Astrocyte (in vitro differentiated cells and primary cell): ENCODE measurements around the gene OOSP3. TPM values are rescaled to one million over a fixed set of nuclear protein-coding genes. Genes with fewer than 3 reads are reported as not detected.

Experiments used
- DNase-seq: peaks from one replicate; pipeline ENCODE4 v3.0.0-alpha.2; 2010; ENCODE audit warnings: low read depth
- FAIRE-seq: peaks from 2 replicates; lab custom pipeline; 2011; peaks lifted over from hg19 to GRCh38; lab: Jason Lieb, UNC
- H2AFZ ChIP-seq: 2 replicates; pipeline ENCODE4 v1.6.0; 2012; ENCODE audit warnings: low read depth, low read length, inconsistent platforms
- H3K27ac ChIP-seq: 2 replicates; pipeline ENCODE4 v1.5.1; 2011; ENCODE audit warnings: low read depth, low read length, inconsistent platforms
- H3K27me3 ChIP-seq: 2 replicates; pipeline ENCODE4 v1.6.0; 2011; ENCODE audit warnings: low read length, inconsistent platforms; ENCODE audit not compliant: insufficient read depth
- H3K36me3 ChIP-seq: 2 replicates; pipeline ENCODE4 v1.5.1; 2011; ENCODE audit warnings: low read length, inconsistent platforms; ENCODE audit not compliant: insufficient read depth
- H3K4me1 ChIP-seq: 2 replicates; pipeline ENCODE4 v1.5.1; 2011; ENCODE audit warnings: low read length, inconsistent platforms; ENCODE audit not compliant: insufficient read depth
- H3K4me2 ChIP-seq: 2 replicates; pipeline ENCODE4 v1.6.0; 2012; ENCODE audit warnings: low read length, inconsistent platforms
- H3K4me3 ChIP-seq: 2 replicates; pipeline ENCODE4 v1.5.1; 2011; ENCODE audit warnings: low read depth, mild to moderate bottlenecking, low read length, inconsistent platforms; ENCODE audit not compliant: insufficient read depth
- H3K79me2 ChIP-seq: 2 replicates; pipeline ENCODE4 v1.6.0; 2012; ENCODE audit warnings: mild to moderate bottlenecking, low read length, inconsistent platforms; ENCODE audit not compliant: insufficient read depth
- H3K9ac ChIP-seq: 2 replicates; pipeline ENCODE4 v1.6.0; 2012; ENCODE audit warnings: mild to moderate bottlenecking, low read length, inconsistent platforms
- H3K9me3 ChIP-seq: 2 replicates; pipeline ENCODE4 v1.5.1; 2012; ENCODE audit warnings: low read depth, mild to moderate bottlenecking, low read length, inconsistent platforms; ENCODE audit not compliant: insufficient read depth
- H4K20me1 ChIP-seq: 2 replicates; pipeline ENCODE4 v1.6.0; 2012; ENCODE audit warnings: low read length, inconsistent platforms; ENCODE audit not compliant: insufficient read depth
- H3K27ac Mint-ChIP-seq: one replicate; pipeline ENCODE4 v1.8.0; 2021; ENCODE audit warnings: mild to moderate bottlenecking, mixed read lengths; ENCODE audit not compliant: unreplicated experiment
- H3K27me3 Mint-ChIP-seq: one replicate; pipeline ENCODE4 v1.8.0; 2021; ENCODE audit warnings: low read depth, mixed read lengths; ENCODE audit not compliant: unreplicated experiment
- H3K36me3 Mint-ChIP-seq: one replicate; pipeline ENCODE4 v1.8.0; 2021; ENCODE audit warnings: low read depth, mixed read lengths; ENCODE audit not compliant: unreplicated experiment
- H3K4me1 Mint-ChIP-seq: one replicate; pipeline ENCODE4 v1.8.0; 2021; ENCODE audit warnings: low read depth, mixed read lengths; ENCODE audit not compliant: unreplicated experiment
- H3K4me3 Mint-ChIP-seq: one replicate; pipeline ENCODE4 v1.8.0; 2021; ENCODE audit warnings: mild to moderate bottlenecking, moderate library complexity, mixed read lengths; ENCODE audit not compliant: unreplicated experiment
- H3K9me3 Mint-ChIP-seq: one replicate; pipeline ENCODE4 v1.8.0; 2021; ENCODE audit warnings: mild to moderate bottlenecking, mixed read lengths; ENCODE audit not compliant: unreplicated experiment
- CTCF ChIP-seq: IDR thresholded peaks from 2 replicates; pipeline ENCODE4 v1.5.1; 2011; ENCODE audit warnings: low read depth, mild to moderate bottlenecking, inconsistent platforms, low read length, moderate library complexity; ENCODE audit not compliant: insufficient read depth
- EZH2 ChIP-seq: IDR thresholded peaks from 2 replicates; pipeline ENCODE4 v1.6.1; 2012; ENCODE audit warnings: mild to moderate bottlenecking, low read length, inconsistent platforms; ENCODE audit not compliant: insufficient read depth
- total RNA-seq: library from RNA; stranded (reverse); gene quantifications from 2 replicates; pipeline ENCODE4 v1.2.1, GENCODE V29; 2021

The OOSP3 gene
- total RNA-seq, 1 donor from 2014 or later, result not detected

- H3K4me1 ChIP-seq, result no peaks in the 10 kb centered on the region
- no peaks in the 10 kb centered on the region for H3K27me3 ChIP-seq
- DNase-seq, result peak; percentile 34
- no peak for TF ChIP-seq EZH2
- TF ChIP-seq CTCF, result no peak
- no peaks in the 10 kb centered on the region for H3K27me3 Mint-ChIP-seq
- no peak overlapping the region for H3K4me3 ChIP-seq
- H3K27ac Mint-ChIP-seq, result no peak overlapping the region
- no peaks in the 10 kb centered on the region for H3K79me2 ChIP-seq
- H2AFZ ChIP-seq, result no peak overlapping the region
- no peak overlapping the region for H3K9ac ChIP-seq
- H3K36me3 ChIP-seq, result no peaks in the 10 kb centered on the region
- FAIRE-seq, result no peak
- H3K4me1 Mint-ChIP-seq, result no peaks in the 10 kb centered on the region
- H3K4me2 ChIP-seq, result no peak overlapping the region
- H3K36me3 Mint-ChIP-seq, result peaks cover 2% of the 10 kb centered on the region
- H3K9me3 ChIP-seq, result peaks cover 5% of the 10 kb centered on the region
- H3K27ac ChIP-seq, result no peak overlapping the region
- peaks cover 18% of the 10 kb centered on the region for H3K9me3 Mint-ChIP-seq
- H4K20me1 ChIP-seq, result no peaks in the 10 kb centered on the region
- H3K4me3 Mint-ChIP-seq, result no peak overlapping the region
Measured at GRCh38 chr11:59918480-59918879, 39.9 kb downstream of the OOSP3 start.

- no peak for FAIRE-seq
Measured at GRCh38 chr11:59918987-59919589, 40.5 kb downstream of the OOSP3 start.

More at GRCh38 chr11:59918987-59919589, 40.5 kb downstream of the OOSP3 start:
- no peaks in the 10 kb centered on the region for H3K27me3 Mint-ChIP-seq
- Histone ChIP-seq H3K4me3 (no peak overlapping the region), H3K79me2 (no peaks in the 10 kb centered on the region), H3K9ac (no peak overlapping the region), H3K27ac (no peak overlapping the region), H2AFZ (no peak overlapping the region), H3K9me3 (peaks cover 11% of the 10 kb centered on the region), H3K36me3 (no peaks in the 10 kb centered on the region), H3K4me1 (no peaks in the 10 kb centered on the region), H4K20me1 (no peaks in the 10 kb centered on the region), H3K27me3 (no peaks in the 10 kb centered on the region), H3K4me2 (no peak overlapping the region)
- no peak overlapping the region for H3K4me3 Mint-ChIP-seq
- peak; percentile 33 for DNase-seq
- H3K4me1 Mint-ChIP-seq, result no peaks in the 10 kb centered on the region
- TF ChIP-seq EZH2 (no peak), CTCF (peak; percentile 57)
- H3K36me3 Mint-ChIP-seq, result peaks cover 5% of the 10 kb centered on the region
- peaks cover 19% of the 10 kb centered on the region for H3K9me3 Mint-ChIP-seq
- no peak overlapping the region for H3K27ac Mint-ChIP-seq
